HL-60 (cell line): Measurements from ENCODE around the gene HYDIN.

Experiments
- CTCF ChIP-seq: IDR thresholded peaks from one replicate; pipeline ENCODE4 v1.5.1; 2011; ENCODE audit warnings: low read length, control low read depth, inconsistent platforms; ENCODE audit not compliant: insufficient read depth
- GABPA ChIP-seq: IDR thresholded peaks from 2 replicates; pipeline ENCODE4 v1.6.1; 2012; ENCODE audit warnings: low read depth
- POLR2AphosphoS5 ChIP-seq: IDR thresholded peaks from 2 replicates; pipeline ENCODE4 v1.6.1; 2012; ENCODE audit warnings: low read depth
- REST ChIP-seq: IDR thresholded peaks from 2 replicates; pipeline ENCODE4 v1.6.1; 2012; ENCODE audit warnings: low read depth; ENCODE audit not compliant: insufficient replicate concordance
- SPI1 ChIP-seq: IDR thresholded peaks from 2 replicates; pipeline ENCODE4 v1.6.1; 2012; ENCODE audit warnings: low read depth, mild to moderate bottlenecking, borderline replicate concordance

- TF ChIP-seq POLR2AphosphoS5 = no peak
- no peak for TF ChIP-seq CTCF
- TF ChIP-seq REST = no peak
- TF ChIP-seq SPI1 = no peak
- TF ChIP-seq GABPA = no peak
Observed at GRCh38 chr16:70760221-70760620, 470.3 kb downstream of the HYDIN start.
